Measurements from ENCODE around the gene MALRD1. TPM values are rescaled to one million over a fixed set of nuclear protein-coding genes. Genes with fewer than 3 reads are reported as not detected.

Gene MALRD1
- total and polyA plus RNA-seq, 2 donors from 2014 or later = 2.0 to 2.4 TPM

- no peak for TF ChIP-seq CTCF (IDR thresholded peaks at IDR 0.05; ENCODE audit: borderline replicate concordance, extremely low read depth, insufficient read depth)
- Histone ChIP-seq H3K4me3 (ENCODE audit: low read length in 3 of 3) (no peak overlapping the region), H3K27ac (ENCODE audit: low read depth in 2 of 2, low read length in 2 of 2) (no peak overlapping the region), H3K9ac (ENCODE audit: low read length in 3 of 3) (no peak overlapping the region), H3K9me3 (ENCODE audit: control insufficient read depth in 2 of 3, insufficient read depth in 1 of 3, low read length in 3 of 3) (no peaks in the 10 kb centered on the region), H3K4me1 (ENCODE audit: control insufficient read depth in 2 of 3, insufficient read depth in 2 of 3, low read depth in 1 of 3, low read length in 3 of 3) (no peaks in the 10 kb centered on the region), H3K36me3 (ENCODE audit: control insufficient read depth in 2 of 3, insufficient read depth in 3 of 3, low read length in 3 of 3) (no peaks in the 10 kb centered on the region), H3K27me3 (ENCODE audit: control insufficient read depth, insufficient read depth, low read length) (no peaks in the 10 kb centered on the region)
- FAIRE-seq = no peak
- intact Hi-C loops (cut with DNase I) = no loop called here
- DNase-seq = no peak
Measured at GRCh38 chr10:19299645-19300044, 251.0 kb downstream of the MALRD1 start.

GRCh38 chr10:19302117-19302516 is 253.5 kb downstream of the MALRD1 start:
- intact Hi-C loops (cut with DNase I) = no loop called here
- no peaks in the 10 kb centered on the region for H3K9me3 ChIP-seq (ENCODE audit: control insufficient read depth in 2 of 3, insufficient read depth in 1 of 3, low read length in 3 of 3)
- no peaks in the 10 kb centered on the region for H3K27me3 ChIP-seq (ENCODE audit: control insufficient read depth, insufficient read depth, low read length)
- DNase-seq (no peak), FAIRE-seq (no peak)
- H3K4me3 ChIP-seq (ENCODE audit: low read length in 3 of 3) = no peak overlapping the region
- no peaks in the 10 kb centered on the region for H3K36me3 ChIP-seq (ENCODE audit: control insufficient read depth in 2 of 3, insufficient read depth in 3 of 3, low read length in 3 of 3)
- no peak overlapping the region for H3K27ac ChIP-seq (ENCODE audit: low read depth in 2 of 2, low read length in 2 of 2)
- H3K9ac ChIP-seq (ENCODE audit: low read length in 3 of 3) = no peak overlapping the region
- no peaks in the 10 kb centered on the region for H3K4me1 ChIP-seq (ENCODE audit: control insufficient read depth in 2 of 3, insufficient read depth in 2 of 3, low read depth in 1 of 3, low read length in 3 of 3)
- no peak for TF ChIP-seq CTCF (IDR thresholded peaks at IDR 0.05; ENCODE audit: borderline replicate concordance, extremely low read depth, insufficient read depth)

GRCh38 chr10:19310066-19310465 is 261.5 kb downstream of the MALRD1 start:
- H3K36me3 ChIP-seq (ENCODE audit: control insufficient read depth in 2 of 3, insufficient read depth in 3 of 3, low read length in 3 of 3) = no peaks in the 10 kb centered on the region
- no peaks in the 10 kb centered on the region for H3K9me3 ChIP-seq (ENCODE audit: control insufficient read depth in 2 of 3, insufficient read depth in 1 of 3, low read length in 3 of 3)
- DNase-seq (no peak), FAIRE-seq (no peak)
- no peaks in the 10 kb centered on the region for H3K4me1 ChIP-seq (ENCODE audit: control insufficient read depth in 2 of 3, insufficient read depth in 2 of 3, low read depth in 1 of 3, low read length in 3 of 3)
- no peak overlapping the region for H3K27ac ChIP-seq (ENCODE audit: low read depth in 2 of 2, low read length in 2 of 2)
- TF ChIP-seq CTCF (IDR thresholded peaks at IDR 0.05; ENCODE audit: borderline replicate concordance, extremely low read depth, insufficient read depth) = no peak
- H3K27me3 ChIP-seq (ENCODE audit: control insufficient read depth, insufficient read depth, low read length) = no peaks in the 10 kb centered on the region
- H3K9ac ChIP-seq (ENCODE audit: low read length in 3 of 3) = no peak overlapping the region
- H3K4me3 ChIP-seq (ENCODE audit: low read length in 3 of 3) = no peak overlapping the region
- intact Hi-C loops (cut with DNase I) = no loop called here

- peak in 1 of 5 donors; percentile 20 for DNase-seq
- Histone ChIP-seq H3K4me1 (ENCODE audit: control insufficient read depth in 2 of 3, insufficient read depth in 2 of 3, low read depth in 1 of 3, low read length in 3 of 3) (no peaks in the 10 kb centered on the region), H3K9ac (ENCODE audit: low read length in 3 of 3) (no peak overlapping the region), H3K9me3 (ENCODE audit: control insufficient read depth in 2 of 3, insufficient read depth in 1 of 3, low read length in 3 of 3) (no peaks in the 10 kb centered on the region), H3K36me3 (ENCODE audit: control insufficient read depth in 2 of 3, insufficient read depth in 3 of 3, low read length in 3 of 3) (no peaks in the 10 kb centered on the region), H3K4me3 (ENCODE audit: low read length in 3 of 3) (no peak overlapping the region), H3K27me3 (ENCODE audit: control insufficient read depth, insufficient read depth, low read length) (no peaks in the 10 kb centered on the region), H3K27ac (ENCODE audit: low read depth in 2 of 2, low read length in 2 of 2) (no peak overlapping the region)
- TF ChIP-seq CTCF (IDR thresholded peaks at IDR 0.05; ENCODE audit: borderline replicate concordance, extremely low read depth, insufficient read depth) = no peak
- no peak for FAIRE-seq
- intact Hi-C loops (cut with DNase I) = no loop called here
Measured at GRCh38 chr10:19316204-19316870, 267.7 kb downstream of the MALRD1 start.

Data from kidney (tissue), 14 donors.